Neuronal stem cell (in vitro differentiated cells): ENCODE data around the gene NEGR1. TPM values are rescaled to one million over a fixed set of nuclear protein-coding genes. Genes with fewer than 3 reads are reported as not detected.

Source experiments
- DNase-seq: peaks from one replicate; pipeline ENCODE4 v3.0.0-alpha.2; 2013; ENCODE audit warnings: low spot score
- H2AFZ ChIP-seq: one replicate; pipeline ENCODE4 v1.6.1; 2013; ENCODE audit warnings: mild to moderate bottlenecking, low read length, inconsistent platforms
- H2AK5ac ChIP-seq: 2 replicates; pipeline ENCODE4 v1.6.1; 2013; ENCODE audit warnings: low read depth, mild to moderate bottlenecking, inconsistent platforms, low read length, moderate library complexity, mixed read lengths
- H2BK120ac ChIP-seq: 2 replicates; pipeline ENCODE4 v1.6.1; 2013; ENCODE audit warnings: low read depth, mild to moderate bottlenecking, inconsistent platforms, low read length, moderate library complexity, mixed read lengths
- H2BK12ac ChIP-seq: one replicate; pipeline ENCODE4 v1.6.1; 2013; ENCODE audit warnings: low read length, inconsistent platforms
- H2BK15ac ChIP-seq: 2 replicates; pipeline ENCODE4 v1.6.1; 2013; ENCODE audit warnings: mild to moderate bottlenecking, low read length, inconsistent platforms, mixed read lengths
- H2BK5ac ChIP-seq: one replicate; pipeline ENCODE4 v1.6.1; 2013; ENCODE audit warnings: inconsistent platforms, mild to moderate bottlenecking, low read length, moderate library complexity
- H3K14ac ChIP-seq: one replicate; pipeline ENCODE4 v1.6.1; 2013; ENCODE audit warnings: low read length, inconsistent platforms
- H3K18ac ChIP-seq: 2 replicates; pipeline ENCODE4 v1.6.1; 2013; ENCODE audit warnings: low read length, inconsistent platforms
- H3K23ac ChIP-seq: 2 replicates; pipeline ENCODE4 v1.6.1; 2013; ENCODE audit warnings: low read depth, mild to moderate bottlenecking, mixed read lengths, low read length, inconsistent platforms; ENCODE audit not compliant: poor library complexity
- H3K27ac ChIP-seq: replicated peaks from 3 replicates; pipeline ENCODE4 v1.5.1; 2013; ENCODE audit warnings: low read length, inconsistent platforms
- H3K27me3 ChIP-seq, 3 experiments: 2 replicates each; pipeline ENCODE4 v1.6.1; 2013; ENCODE audit warnings: low read length in 3 of 3, mild to moderate bottlenecking in 2 of 3, inconsistent platforms in 1 of 3, low read depth in 1 of 3, mixed read lengths in 1 of 3, moderate library complexity in 1 of 3; ENCODE audit not compliant: control insufficient read depth in 3 of 3, insufficient read depth in 3 of 3
- H3K36me3 ChIP-seq, 2 donors: replicated peaks in 1 of 2; 2 replicates each; pipeline ENCODE4 v1.6.1; 2013; ENCODE audit warnings: low read length in 2 of 2; ENCODE audit not compliant: control insufficient read depth in 2 of 2, insufficient read depth in 2 of 2
- H3K4ac ChIP-seq: 2 replicates; pipeline ENCODE4 v1.6.1; 2013; ENCODE audit warnings: inconsistent platforms, mild to moderate bottlenecking, low read length, moderate library complexity
- H3K4me1 ChIP-seq, 2 donors: 1 replicate in 1 of 2; 2 replicates in 1 of 2; pipeline ENCODE4 v1.6.1; 2013; ENCODE audit warnings: low read length in 2 of 2, low read depth in 1 of 2; ENCODE audit not compliant: control insufficient read depth in 2 of 2, insufficient read depth in 1 of 2
- H3K4me2 ChIP-seq: one replicate; pipeline ENCODE4 v1.6.1; 2013; ENCODE audit warnings: mild to moderate bottlenecking, low read length, inconsistent platforms; ENCODE audit not compliant: insufficient read depth, poor library complexity, severe bottlenecking
- H3K4me3 ChIP-seq, 2 donors: 2 replicates each; pipeline ENCODE4 v1.5.1; 2013; ENCODE audit warnings: low read length in 2 of 2, mild to moderate bottlenecking in 2 of 2, inconsistent platforms in 1 of 2, moderate library complexity in 1 of 2
- H3K79me1 ChIP-seq: one replicate; pipeline ENCODE4 v1.6.1; 2013; ENCODE audit warnings: low read depth, mild to moderate bottlenecking, inconsistent platforms, low read length, moderate library complexity
- H3K9ac ChIP-seq: one replicate; pipeline ENCODE4 v1.6.1; 2013; ENCODE audit warnings: mild to moderate bottlenecking, low read depth, low read length, inconsistent platforms; ENCODE audit not compliant: poor library complexity
- H3K9me3 ChIP-seq, 2 donors: replicated peaks in 1 of 2; 2 replicates each; pipeline versions ENCODE3 to v1.6.1; 2013; ENCODE audit warnings: low read length in 2 of 2, mild to moderate bottlenecking in 2 of 2, inconsistent platforms in 1 of 2, low read depth in 1 of 2, mixed read lengths in 1 of 2, moderate library complexity in 1 of 2; ENCODE audit not compliant: control insufficient read depth in 2 of 2, insufficient read depth in 1 of 2
- H4K8ac ChIP-seq: one replicate; pipeline ENCODE4 v1.6.1; 2013; ENCODE audit warnings: low read depth, mild to moderate bottlenecking, inconsistent platforms, low read length, moderate library complexity
- H4K91ac ChIP-seq: one replicate; pipeline ENCODE4 v1.6.1; 2013; ENCODE audit warnings: low read length, low read depth, mild to moderate bottlenecking, inconsistent platforms; ENCODE audit not compliant: poor library complexity
- WGBS, 2 donors: extraction: QIAGEN DNeasy Blood & Tissue Kit; methylation state at CpG; one replicate each; pipeline ENCODE4 v1.1.7; 2013; ENCODE audit warnings: missing lambda C conversion rate in 2 of 2, mixed read lengths in 1 of 2; ENCODE audit not compliant: insufficient read length in 2 of 2, insufficient replicate concordance in 1 of 2; ENCODE audit errors: extremely low coverage in 2 of 2; 5-methylcytosine and 5-hydroxymethylcytosine counted together
- small RNA-seq: library from polyadenylated mRNA; stranded (forward); fragments of <200 nt; extraction: miRNeasy Mini kit (QIAGEN cat#:217004); gene quantifications from one replicate; pipeline ENCODE3, GENCODE V24; 2013; ENCODE audit not compliant: insufficient read depth

NEGR1 gene

DNA sequence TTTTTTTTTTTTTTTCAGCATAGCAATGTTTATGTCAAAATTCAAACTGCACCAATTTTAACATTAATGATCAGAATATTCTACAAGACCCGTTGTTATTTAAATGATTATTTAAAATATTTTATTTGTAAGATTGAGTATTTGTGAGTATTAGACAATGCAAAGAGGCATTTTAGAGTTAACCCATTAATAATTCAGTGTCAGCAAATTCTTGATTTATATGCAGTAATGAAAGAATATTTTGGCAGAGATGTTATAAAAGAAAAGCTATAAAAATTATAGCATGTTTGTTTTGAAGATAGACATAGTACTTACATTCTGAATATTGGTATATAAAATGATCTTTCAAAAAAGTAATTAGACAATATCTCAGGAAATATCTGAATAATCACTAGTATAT lies 932.0 kb downstream of the NEGR1 start:
- DNase-seq = no peak
- Histone ChIP-seq H2AK5ac (no peak overlapping the region), H3K4ac (no peak overlapping the region), H2AFZ (no peak overlapping the region), H3K23ac (no peak overlapping the region), H2BK120ac (no peak overlapping the region), H2BK15ac (no peak overlapping the region), H3K36me3 (no peaks in the 10 kb centered on the region), H3K18ac (no peak overlapping the region), H2BK12ac (no peak overlapping the region), H3K14ac (no peak overlapping the region), H4K91ac (no peak overlapping the region), H3K4me3 (no peak overlapping the region), H3K4me1 (no peaks in the 10 kb centered on the region), H3K4me2 (no peak overlapping the region), H3K27me3 (no peaks in the 10 kb centered on the region), H2BK5ac (no peak overlapping the region), H4K8ac (no peak overlapping the region), H3K9me3 (no peaks in the 10 kb centered on the region), H3K9ac (no peak overlapping the region), H3K79me1 (no peaks in the 10 kb centered on the region), H3K27ac (no peak overlapping the region)
- WGBS, 2 donors = no CpG with 5 or more reads among the region's 1 CpG

Small RNAs within 50 kb of the gene (small RNA-seq; reads per million reads assigned to genes)
- gene AL358453.1 = not detected
- not detected for gene AL359821.1
